GM10248 (cell line): ENCODE data around the gene CCL19.

ENCODE experiments used
- CTCF ChIA-PET: fragments of 300-600 bp; sonication (Branson Sonifier 250); formaldehyde crosslinking; extraction: SDS; loops from one replicate; lab custom pipeline; 2021; ENCODE audit warnings: antibody characterized with exemption; lab: Yijun Ruan, JAX
- POLR2A ChIA-PET: fragments of 350-650 bp; sonication (Branson Sonifier 250); formaldehyde crosslinking; extraction: SDS; loops from one replicate; lab custom pipeline; 2020; ENCODE audit warnings: antibody characterized with exemption; lab: Yijun Ruan, JAX
- DNase-seq: peaks from one replicate; pipeline ENCODE4 v3.0.0; 2012; ENCODE audit errors: extremely low spot score
- CTCF ChIP-seq: IDR thresholded peaks from 2 replicates; pipeline ENCODE4 v1.5.1; 2012; ENCODE audit warnings: mild to moderate bottlenecking, low read depth; ENCODE audit errors: extremely low read depth, missing control alignments, control extremely low read depth

CCL19 gene

GRCh38 chr9:34675048-34675714, 15.9 kb downstream of the CCL19 start:
- peak; percentile 72 for DNase-seq
- ChIA-PET CTCF (interaction anchor here (0.6 to 3.8 kb wide), 14 partner anchors 8 to 309 kb away, joined by 3 to 49 read pairs (median 4); no protein-coding TSS in a partner anchor), POLR2A (no interaction called here)

GRCh38 chr9:34674440-34674839, 16.6 kb downstream of the CCL19 start:
- CTCF ChIA-PET = interaction anchor here (1.0 to 3.8 kb wide), 7 partner anchors 11 to 195 kb away, joined by 3 to 49 read pairs (median 7); no protein-coding TSS in a partner anchor
- no peak for TF ChIP-seq CTCF
- DNase-seq = no peak
- POLR2A ChIA-PET = no interaction called here

More at GRCh38 chr9:34675048-34675714, 15.9 kb downstream of the CCL19 start:
- TF ChIP-seq CTCF = peak; percentile 91

- POLR2A ChIA-PET = no interaction called here
Measured at GRCh38 chr9:34671307-34671706, 19.8 kb downstream of the CCL19 start.

GRCh38 chr9:34669809-34670562, 21.1 kb downstream of the CCL19 start:
- no peak for DNase-seq
- ChIA-PET POLR2A (no interaction called here), CTCF (interaction anchor here (0.7 to 2.3 kb wide), 4 partner anchors 8 to 50 kb away, joined by 3 to 6 read pairs (median 4); partner anchors contain the start of genes DCTN3 and GALT)
- no peak for TF ChIP-seq CTCF

More at GRCh38 chr9:34671307-34671706, 19.8 kb downstream of the CCL19 start:
- no peak for TF ChIP-seq CTCF
- CTCF ChIA-PET = interaction anchor here (1.5 to 2.3 kb wide), 2 partner anchors 25 to 31 kb away, joined by 4 to 6 read pairs; partner anchors contain the start of gene GALT
- no peak for DNase-seq

GRCh38 chr9:34665381-34666250, 25.5 kb downstream of the CCL19 start:
- ChIA-PET CTCF (interaction anchor here (1.0 to 8.5 kb wide), 12 partner anchors 13 to 62 kb away, joined by 3 to 84 read pairs (median 4); partner anchors contain the start of genes DCTN3, GALT, RPP25L and SIGMAR1), POLR2A (interaction anchor here (0.9 kb wide), 1 partner anchor 28 kb away, joined by 4 read pairs; the partner anchor contains the start of gene SIGMAR1)
- peak; percentile 94 for DNase-seq
- TF ChIP-seq CTCF = no peak

GRCh38 chr9:34665067-34665380, 26.1 kb downstream of the CCL19 start:
- POLR2A ChIA-PET = interaction anchor here (0.9 kb wide), 1 partner anchor 27 kb away, joined by 4 read pairs; the partner anchor contains the start of gene SIGMAR1
- CTCF ChIA-PET = interaction anchor here (0.7 to 8.5 kb wide), 13 partner anchors 8 to 61 kb away, joined by 3 to 84 read pairs (median 4); partner anchors contain the start of genes DCTN3, GALT, RPP25L and SIGMAR1
- DNase-seq = no peak
- TF ChIP-seq CTCF = no peak
